HFFc6 (cell line): ENCODE results near the gene IFNLR1. TPM values are rescaled to one million over a fixed set of nuclear protein-coding genes. Genes with fewer than 3 reads are reported as not detected.

Experiments
- DNase-seq: peaks from one replicate; pipeline ENCODE4 v3.0.0-alpha.2; 2018
- H3K27ac Mint-ChIP-seq: 2 replicates; pipeline ENCODE4 v1.8.0; 2020; ENCODE audit warnings: mild to moderate bottlenecking, mixed read lengths
- H3K27me3 Mint-ChIP-seq: 2 replicates; pipeline ENCODE4 v1.8.0; 2021; ENCODE audit warnings: mild to moderate bottlenecking, moderate library complexity, mixed read lengths; ENCODE audit not compliant: insufficient read depth
- H3K36me3 Mint-ChIP-seq: 2 replicates; pipeline ENCODE4 v1.8.0; 2021; ENCODE audit warnings: low read depth, mixed read lengths
- H3K4me1 Mint-ChIP-seq: 2 replicates; pipeline ENCODE4 v1.8.0; 2020; ENCODE audit warnings: low read depth, mixed read lengths
- H3K4me3 Mint-ChIP-seq: 2 replicates; pipeline ENCODE4 v1.8.0; 2020; ENCODE audit warnings: mild to moderate bottlenecking, moderate library complexity, mixed read lengths
- H3K9me3 Mint-ChIP-seq: 2 replicates; pipeline ENCODE4 v1.8.0; 2020; ENCODE audit warnings: mild to moderate bottlenecking, mixed read lengths
- CTCF ChIP-seq: fragments of 200-600 bp; sonication (generic); IDR thresholded peaks from 2 replicates; pipeline ENCODE4 v1.5.0; 2021; ENCODE audit warnings: antibody characterized with exemption, mild to moderate bottlenecking
- total RNA-seq, 6 experiments: library from RNA; stranded (reverse); fragmentation: NEBNext Ultra II Directional; extraction: Animal tissue kit (Norgen Biotek cat#: 25700); gene quantifications; 2 replicates in 1 of 6; 3 replicates in 5 of 6; pipeline ENCODE4 v1.2.3, GENCODE V29; 2021

IFNLR1 gene
- total RNA-seq, 6 experiments from 2014 or later, result not detected

GRCh38 chr1:24169286-24169685, 17.8 kb downstream of the IFNLR1 start:
- DNase-seq, result no peak
- Mint-ChIP-seq H3K4me1 (no peaks in the 10 kb centered on the region), H3K36me3 (no peaks in the 10 kb centered on the region), H3K4me3 (no peak overlapping the region), H3K9me3 (no peaks in the 10 kb centered on the region), H3K27me3 (peaks cover 49% of the 10 kb centered on the region), H3K27ac (no peak overlapping the region)
- TF ChIP-seq CTCF, result no peak

GRCh38 chr1:24168245-24168644, 18.8 kb downstream of the IFNLR1 start:
- no peaks in the 10 kb centered on the region for H3K9me3 Mint-ChIP-seq
- DNase-seq, result no peak
- peaks cover 47% of the 10 kb centered on the region for H3K27me3 Mint-ChIP-seq
- H3K36me3 Mint-ChIP-seq, result no peaks in the 10 kb centered on the region
- no peak overlapping the region for H3K27ac Mint-ChIP-seq
- H3K4me3 Mint-ChIP-seq, result no peak overlapping the region
- TF ChIP-seq CTCF, result no peak
- H3K4me1 Mint-ChIP-seq, result no peaks in the 10 kb centered on the region

DNA sequence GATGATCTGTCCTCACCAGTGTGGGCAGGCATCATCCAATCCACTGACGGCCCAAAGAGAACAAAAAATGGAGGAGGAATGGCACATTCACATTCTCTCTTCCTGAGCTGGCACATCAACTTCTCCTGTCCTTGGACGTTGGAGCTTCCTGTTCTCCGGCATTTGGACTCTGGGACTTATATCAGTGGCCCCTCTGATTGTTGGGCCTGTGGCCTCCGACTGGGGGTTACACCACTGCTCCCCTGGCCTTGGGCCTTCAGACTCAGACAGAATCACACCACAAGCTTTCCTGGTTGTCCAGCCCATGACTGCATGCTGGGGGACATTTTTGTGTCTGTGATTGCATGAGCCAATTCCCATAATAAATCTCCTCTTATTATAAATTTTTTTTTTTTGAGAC, 20.1 kb downstream of the IFNLR1 start:
- no peak overlapping the region for H3K27ac Mint-ChIP-seq
- DNase-seq, result no peak
- no peaks in the 10 kb centered on the region for H3K36me3 Mint-ChIP-seq
- H3K4me3 Mint-ChIP-seq, result no peak overlapping the region
- peaks cover 51% of the 10 kb centered on the region for H3K27me3 Mint-ChIP-seq
- no peaks in the 10 kb centered on the region for H3K9me3 Mint-ChIP-seq
- TF ChIP-seq CTCF, result no peak
- H3K4me1 Mint-ChIP-seq, result no peaks in the 10 kb centered on the region

DNA sequence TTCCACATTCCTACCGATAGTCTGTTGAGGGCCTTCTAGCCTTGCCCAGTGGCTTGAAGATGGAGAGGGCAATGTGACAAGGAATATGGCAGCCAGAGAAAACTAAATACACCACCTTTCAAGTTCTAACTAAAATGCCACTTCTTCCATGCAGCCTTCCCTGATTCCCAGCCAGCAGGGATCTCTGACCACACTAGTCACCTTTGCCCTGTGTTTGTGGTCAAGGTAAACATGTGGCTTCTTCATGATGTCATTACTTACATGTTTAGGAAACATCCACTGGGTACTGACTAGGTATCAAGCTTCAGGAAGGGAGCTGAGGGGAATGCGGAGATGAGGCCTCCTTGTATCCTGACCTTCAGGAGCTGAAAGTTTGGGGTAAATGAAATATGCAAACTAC, 21.6 kb downstream of the IFNLR1 start:
- Mint-ChIP-seq H3K36me3 (no peaks in the 10 kb centered on the region), H3K9me3 (no peaks in the 10 kb centered on the region), H3K4me1 (no peaks in the 10 kb centered on the region), H3K27ac (no peak overlapping the region), H3K4me3 (no peak overlapping the region), H3K27me3 (peaks cover 55% of the 10 kb centered on the region)
- TF ChIP-seq CTCF, result no peak
- DNase-seq, result no peak

DNA sequence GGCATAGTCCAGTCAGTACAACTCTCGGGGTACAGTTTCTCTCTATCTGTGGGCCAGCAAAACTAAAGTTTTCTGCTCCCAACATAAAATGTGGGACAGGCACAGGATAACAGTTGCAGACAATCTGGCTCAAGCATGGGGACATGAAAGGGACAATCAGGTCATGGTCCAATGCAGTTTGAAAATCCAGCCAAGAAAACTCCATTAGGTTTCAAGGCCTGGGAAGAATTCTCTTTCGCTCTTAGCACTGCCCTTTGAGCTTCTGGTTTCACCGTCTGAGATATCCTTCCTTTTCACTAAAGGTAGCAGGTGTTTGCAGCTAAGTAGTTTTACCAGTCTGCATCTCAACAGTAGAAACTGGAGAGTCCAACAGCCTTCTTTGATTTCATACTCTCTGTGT, 23.1 kb downstream of the IFNLR1 start:
- TF ChIP-seq CTCF, result no peak
- Mint-ChIP-seq H3K36me3 (no peaks in the 10 kb centered on the region), H3K9me3 (no peaks in the 10 kb centered on the region), H3K4me1 (no peaks in the 10 kb centered on the region), H3K27me3 (peaks cover 52% of the 10 kb centered on the region), H3K4me3 (no peak overlapping the region), H3K27ac (no peak overlapping the region)
- DNase-seq, result no peak

GRCh38 chr1:24162201-24162600, 24.9 kb downstream of the IFNLR1 start:
- H3K4me3 Mint-ChIP-seq, result no peak overlapping the region
- H3K36me3 Mint-ChIP-seq, result no peaks in the 10 kb centered on the region
- H3K27ac Mint-ChIP-seq, result no peak overlapping the region

More at GRCh38 chr1:24162201-24162600, 24.9 kb downstream of the IFNLR1 start:
- DNase-seq, result no peak
- Mint-ChIP-seq H3K27me3 (peaks cover 61% of the 10 kb centered on the region), H3K4me1 (no peaks in the 10 kb centered on the region), H3K9me3 (no peaks in the 10 kb centered on the region)
- no peak for TF ChIP-seq CTCF
